WTC11 (cell line): ENCODE results near the gene MELK. TPM values are rescaled to one million over a fixed set of nuclear protein-coding genes. Genes with fewer than 3 reads are reported as not detected.

ENCODE experiments used
- ATAC-seq: fragments of 200-7000 bp; cut with Tn5 transposase; 2 replicates; pipeline ENCODE4 v1.10.0; 2021; ENCODE audit warnings: mild to moderate bottlenecking, moderate library complexity
- CTCF ChIA-PET: fragments of 300-600 bp; sonication (Branson Sonifier 250); formaldehyde crosslinking; loops from one replicate; lab custom pipeline; 2021; ENCODE audit warnings: antibody characterized with exemption; lab: Charles Lee
- POLR2A ChIA-PET: fragments of 350-600 bp; sonication (Branson Sonifier 250); formaldehyde crosslinking; loops from one replicate; lab custom pipeline; 2021; ENCODE audit warnings: antibody characterized with exemption; lab: Charles Lee
- DNase-seq: peaks from one replicate; pipeline ENCODE4 v3.0.0; 2021; ENCODE audit warnings: low spot score
- H3K27ac Mint-ChIP-seq: 2 replicates; pipeline ENCODE4 v1.8.0; 2021; ENCODE audit warnings: mixed read lengths
- H3K27me3 Mint-ChIP-seq: 2 replicates; pipeline ENCODE4 v1.8.0; 2021; ENCODE audit warnings: low read depth, mild to moderate bottlenecking, moderate library complexity, mixed read lengths
- H3K36me3 Mint-ChIP-seq: 2 replicates; pipeline ENCODE4 v1.8.0; 2021; ENCODE audit warnings: mixed read lengths
- H3K4me1 Mint-ChIP-seq: 2 replicates; pipeline ENCODE4 v1.8.0; 2022; ENCODE audit warnings: mixed read lengths
- H3K4me3 Mint-ChIP-seq: 2 replicates; pipeline ENCODE4 v1.8.0; 2021; ENCODE audit warnings: mild to moderate bottlenecking, moderate library complexity, mixed read lengths
- H3K9me3 Mint-ChIP-seq: 2 replicates; pipeline ENCODE4 v1.8.0; 2021; ENCODE audit warnings: mixed read lengths
- CBFB ChIP-seq: sonication (generic); formaldehyde crosslinking; IDR thresholded peaks from 2 replicates; pipeline ENCODE4 v1.8.1; 2022; ENCODE audit warnings: mild to moderate bottlenecking, low read depth, missing genetic modification reagents
- CREM ChIP-seq: sonication (generic); formaldehyde crosslinking; IDR thresholded peaks from 2 replicates; pipeline ENCODE4 v1.8.1; 2022; ENCODE audit warnings: mild to moderate bottlenecking, missing genetic modification reagents, moderate library complexity
- E2F5 ChIP-seq: sonication (generic); formaldehyde crosslinking; IDR thresholded peaks from 2 replicates; pipeline ENCODE4 v1.8.1; 2022; ENCODE audit warnings: mild to moderate bottlenecking, moderate library complexity, missing genetic modification reagents
- ERG ChIP-seq: fragments of 250-450 bp; sonication (Bioruptor Pico); IDR thresholded peaks from 2 replicates; pipeline ENCODE4 v1.8.0; 2021; ENCODE audit warnings: mild to moderate bottlenecking
- ESRRA ChIP-seq: sonication (generic); formaldehyde crosslinking; IDR thresholded peaks from 2 replicates; pipeline ENCODE4 v1.8.1; 2022; ENCODE audit warnings: mild to moderate bottlenecking, missing genetic modification reagents, borderline replicate concordance
- GABPB1 ChIP-seq: sonication (generic); formaldehyde crosslinking; IDR thresholded peaks from 2 replicates; pipeline ENCODE4 v1.8.1; 2023; ENCODE audit warnings: mild to moderate bottlenecking, missing genetic modification reagents
- GTF2I ChIP-seq: fragments of 250-450 bp; sonication (Bioruptor Pico); conservative IDR thresholded peaks from 2 replicates; pipeline ENCODE4 v1.4.0; 2021; ENCODE audit warnings: mild to moderate bottlenecking
- IRF1 ChIP-seq: sonication (generic); formaldehyde crosslinking; IDR thresholded peaks from 2 replicates; pipeline ENCODE4 v1.8.0; 2023; ENCODE audit warnings: missing genetic modification reagents
- IRF2 ChIP-seq: sonication (generic); formaldehyde crosslinking; IDR thresholded peaks from 2 replicates; pipeline ENCODE4 v1.8.0; 2022; ENCODE audit warnings: low read depth, missing genetic modification reagents, borderline replicate concordance
- NFYB ChIP-seq: sonication (generic); formaldehyde crosslinking; conservative IDR thresholded peaks from 2 replicates; pipeline ENCODE4 v1.8.0; 2022; ENCODE audit warnings: low read depth, missing genetic modification reagents
- PREB ChIP-seq: sonication (generic); formaldehyde crosslinking; IDR thresholded peaks from 2 replicates; pipeline ENCODE4 v1.8.1; 2022; ENCODE audit warnings: mild to moderate bottlenecking, missing genetic modification reagents, moderate library complexity, borderline replicate concordance
- SMAD4 ChIP-seq: sonication (generic); formaldehyde crosslinking; IDR thresholded peaks from 2 replicates; pipeline ENCODE4 v1.8.0; 2022; ENCODE audit warnings: mild to moderate bottlenecking, missing genetic modification reagents
- SOX15 ChIP-seq: fragments of 250-450 bp; sonication (Bioruptor Pico); IDR thresholded peaks from 2 replicates; pipeline ENCODE4 v1.9.0; 2021; ENCODE audit warnings: mild to moderate bottlenecking
- ZBTB21 ChIP-seq: sonication (generic); formaldehyde crosslinking; IDR thresholded peaks from 2 replicates; pipeline ENCODE4 v1.8.1; 2023; ENCODE audit warnings: mild to moderate bottlenecking, missing genetic modification reagents, borderline replicate concordance
- ZBTB43 ChIP-seq: sonication (generic); formaldehyde crosslinking; IDR thresholded peaks from 2 replicates; pipeline ENCODE4 v1.8.1; 2023; ENCODE audit warnings: mild to moderate bottlenecking, missing genetic modification reagents
- ZNF121 ChIP-seq: sonication (generic); formaldehyde crosslinking; IDR thresholded peaks from 2 replicates; pipeline ENCODE4 v1.8.0; 2023; ENCODE audit warnings: missing genetic modification reagents
- ZNF219 ChIP-seq: sonication (generic); formaldehyde crosslinking; IDR thresholded peaks from 2 replicates; pipeline ENCODE4 v1.8.0; 2023; ENCODE audit warnings: missing genetic modification reagents, mild to moderate bottlenecking, borderline replicate concordance
- ZNF232 ChIP-seq: sonication (generic); formaldehyde crosslinking; IDR thresholded peaks from 2 replicates; pipeline ENCODE4 v1.8.0; 2022; ENCODE audit warnings: mild to moderate bottlenecking, missing genetic modification reagents
- ZNF317 ChIP-seq: sonication (generic); formaldehyde crosslinking; IDR thresholded peaks from 2 replicates; pipeline ENCODE4 v1.8.1; 2023; ENCODE audit warnings: low read depth, mild to moderate bottlenecking, moderate library complexity, missing genetic modification reagents, borderline replicate concordance
- total RNA-seq: library from RNA; stranded (reverse); gene quantifications from 3 replicates; pipeline ENCODE4 v1.2.3, GENCODE V29; 2021
- TF ChIP-seq, protein P1 (sequence below): sonication (generic); formaldehyde crosslinking; IDR thresholded peaks from 2 replicates; pipeline ENCODE4 v1.8.0; 2022; ENCODE audit warnings: missing genetic modification reagents
- TF ChIP-seq, protein P2 (sequence below): fragments of 250-450 bp; sonication (Bioruptor Pico); IDR thresholded peaks from 2 replicates; pipeline ENCODE4 v1.9.0; 2021; ENCODE audit warnings: mild to moderate bottlenecking
- TF ChIP-seq, protein P3 (sequence below): fragments of 250-450 bp; sonication (Bioruptor Pico); IDR thresholded peaks from 2 replicates; pipeline ENCODE4 v2.1.2; 2022; ENCODE audit warnings: mild to moderate bottlenecking, moderate library complexity

Gene MELK
- total RNA-seq, 1 experiment from 2014 or later, result 53.2 TPM

DNA sequence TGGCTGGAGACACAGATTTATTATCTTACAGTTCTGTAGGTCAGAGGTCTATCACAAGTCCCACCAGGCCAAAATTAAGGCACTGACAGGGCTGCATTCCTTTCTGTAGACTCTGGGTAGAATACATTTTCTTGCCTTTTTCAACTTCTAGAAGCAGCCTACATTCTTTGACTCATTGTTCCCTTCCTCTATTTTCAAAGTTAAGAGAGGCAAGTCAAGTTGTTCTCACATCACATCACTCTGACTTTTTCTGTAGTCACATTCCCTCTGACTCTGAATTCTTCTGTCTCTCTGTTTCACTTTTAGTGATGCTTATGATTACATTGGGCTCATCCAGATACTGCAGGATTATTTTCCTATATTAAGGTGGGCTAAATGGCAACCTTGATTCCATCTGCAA is 119.0 kb downstream of the MELK start:
- TF ChIP-seq SMAD4 (CRISPR knock-in tag) (no peak), GTF2I (CRISPR knock-in tag) (no peak), ZNF219 (CRISPR knock-in tag) (no peak), E2F5 (CRISPR knock-in tag) (no peak), NFYB (CRISPR knock-in tag) (no peak), CBFB (CRISPR knock-in tag) (no peak), CREM (no peak), ERG (CRISPR knock-in tag) (no peak), ZNF317 (no peak), IRF2 (CRISPR knock-in tag) (no peak)
- TF ChIP-seq, all 79 proteins: peak for 0
- no peaks in the 10 kb centered on the region for H3K36me3 Mint-ChIP-seq
- no peak overlapping the region for H3K27ac Mint-ChIP-seq
- H3K27me3 Mint-ChIP-seq, result no peaks in the 10 kb centered on the region; the same call in 1 of the 2 replicates
- no peak overlapping the region for H3K4me3 Mint-ChIP-seq
- CTCF ChIA-PET, result no interaction called here
- H3K9me3 Mint-ChIP-seq, result peaks cover under 1% of the 10 kb centered on the region; the same call in 1 of the 2 replicates
- ATAC-seq (no peak), DNase-seq (no peak)
- POLR2A ChIA-PET, result no interaction called here
- no peaks in the 10 kb centered on the region for H3K4me1 Mint-ChIP-seq

GRCh38 chr9:36698984-36699383 is 126.3 kb downstream of the MELK start:
- peaks cover 44% of the 10 kb centered on the region for H3K9me3 Mint-ChIP-seq
- ChIA-PET CTCF (no interaction called here), POLR2A (no interaction called here)
- no peak overlapping the region for H3K27ac Mint-ChIP-seq
- H3K27me3 Mint-ChIP-seq, result peaks cover 10% of the 10 kb centered on the region
- H3K4me3 Mint-ChIP-seq, result no peak overlapping the region
- no peak for ATAC-seq
- H3K36me3 Mint-ChIP-seq, result peaks cover 24% of the 10 kb centered on the region
- DNase-seq, result no peak
- TF ChIP-seq ZNF121 (CRISPR knock-in tag), result no peak
- no peaks in the 10 kb centered on the region for H3K4me1 Mint-ChIP-seq

- Mint-ChIP-seq H3K27ac (no peak overlapping the region), H3K36me3 (peaks cover 9% of the 10 kb centered on the region), H3K4me1 (no peaks in the 10 kb centered on the region), H3K9me3 (peaks cover 22% of the 10 kb centered on the region), H3K4me3 (no peak overlapping the region), H3K27me3 (peaks cover 12% of the 10 kb centered on the region)
- DNase-seq (no peak), ATAC-seq (no peak)
- no peak for TF ChIP-seq SOX15 (CRISPR knock-in tag)
- TF ChIP-seq ZBTB21 (CRISPR knock-in tag), result no peak
- TF ChIP-seq ZBTB43 (CRISPR knock-in tag), result no peak
- TF ChIP-seq GABPB1, result no peak
- TF ChIP-seq ESRRA (CRISPR knock-in tag), result no peak
- no peak for TF ChIP-seq PREB (CRISPR knock-in tag)
- TF ChIP-seq, protein P1, sequence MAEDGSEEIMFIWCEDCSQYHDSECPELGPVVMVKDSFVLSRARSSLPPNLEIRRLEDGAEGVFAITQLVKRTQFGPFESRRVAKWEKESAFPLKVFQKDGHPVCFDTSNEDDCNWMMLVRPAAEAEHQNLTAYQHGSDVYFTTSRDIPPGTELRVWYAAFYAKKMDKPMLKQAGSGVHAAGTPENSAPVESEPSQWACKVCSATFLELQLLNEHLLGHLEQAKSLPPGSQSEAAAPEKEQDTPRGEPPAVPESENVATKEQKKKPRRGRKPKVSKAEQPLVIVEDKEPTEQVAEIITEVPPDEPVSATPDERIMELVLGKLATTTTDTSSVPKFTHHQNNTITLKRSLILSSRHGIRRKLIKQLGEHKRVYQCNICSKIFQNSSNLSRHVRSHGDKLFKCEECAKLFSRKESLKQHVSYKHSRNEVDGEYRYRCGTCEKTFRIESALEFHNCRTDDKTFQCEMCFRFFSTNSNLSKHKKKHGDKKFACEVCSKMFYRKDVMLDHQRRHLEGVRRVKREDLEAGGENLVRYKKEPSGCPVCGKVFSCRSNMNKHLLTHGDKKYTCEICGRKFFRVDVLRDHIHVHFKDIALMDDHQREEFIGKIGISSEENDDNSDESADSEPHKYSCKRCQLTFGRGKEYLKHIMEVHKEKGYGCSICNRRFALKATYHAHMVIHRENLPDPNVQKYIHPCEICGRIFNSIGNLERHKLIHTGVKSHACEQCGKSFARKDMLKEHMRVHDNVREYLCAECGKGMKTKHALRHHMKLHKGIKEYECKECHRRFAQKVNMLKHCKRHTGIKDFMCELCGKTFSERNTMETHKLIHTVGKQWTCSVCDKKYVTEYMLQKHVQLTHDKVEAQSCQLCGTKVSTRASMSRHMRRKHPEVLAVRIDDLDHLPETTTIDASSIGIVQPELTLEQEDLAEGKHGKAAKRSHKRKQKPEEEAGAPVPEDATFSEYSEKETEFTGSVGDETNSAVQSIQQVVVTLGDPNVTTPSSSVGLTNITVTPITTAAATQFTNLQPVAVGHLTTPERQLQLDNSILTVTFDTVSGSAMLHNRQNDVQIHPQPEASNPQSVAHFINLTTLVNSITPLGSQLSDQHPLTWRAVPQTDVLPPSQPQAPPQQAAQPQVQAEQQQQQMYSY (CRISPR knock-in tag), result no peak
- no peak for TF ChIP-seq IRF1
- TF ChIP-seq, protein P2, sequence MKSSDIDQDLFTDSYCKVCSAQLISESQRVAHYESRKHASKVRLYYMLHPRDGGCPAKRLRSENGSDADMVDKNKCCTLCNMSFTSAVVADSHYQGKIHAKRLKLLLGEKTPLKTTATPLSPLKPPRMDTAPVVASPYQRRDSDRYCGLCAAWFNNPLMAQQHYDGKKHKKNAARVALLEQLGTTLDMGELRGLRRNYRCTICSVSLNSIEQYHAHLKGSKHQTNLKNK, result no peak
- TF ChIP-seq, protein P3, sequence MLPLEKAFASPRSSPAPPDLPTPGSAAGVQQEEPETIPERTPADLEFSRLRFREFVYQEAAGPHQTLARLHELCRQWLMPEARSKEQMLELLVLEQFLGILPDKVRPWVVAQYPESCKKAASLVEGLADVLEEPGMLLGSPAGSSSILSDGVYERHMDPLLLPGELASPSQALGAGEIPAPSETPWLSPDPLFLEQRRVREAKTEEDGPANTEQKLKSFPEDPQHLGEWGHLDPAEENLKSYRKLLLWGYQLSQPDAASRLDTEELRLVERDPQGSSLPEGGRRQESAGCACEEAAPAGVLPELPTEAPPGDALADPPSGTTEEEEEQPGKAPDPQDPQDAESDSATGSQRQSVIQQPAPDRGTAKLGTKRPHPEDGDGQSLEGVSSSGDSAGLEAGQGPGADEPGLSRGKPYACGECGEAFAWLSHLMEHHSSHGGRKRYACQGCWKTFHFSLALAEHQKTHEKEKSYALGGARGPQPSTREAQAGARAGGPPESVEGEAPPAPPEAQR (CRISPR knock-in tag), result no peak
- no peak for TF ChIP-seq ZNF232 (CRISPR knock-in tag)
- ChIA-PET POLR2A (no interaction called here), CTCF (no interaction called here)
These were observed 131.5 kb downstream of the MELK start for GRCh38 chr9:36704148-36704547.
